HG02970 (cell line): Measurements from ENCODE around the gene NRG3.

Source experiments
- ATAC-seq: cut with Tn5 transposase; IDR thresholded peaks from one replicate; pipeline ENCODE4 v1.9.1; 2021; ENCODE audit warnings: mild to moderate bottlenecking, moderate library complexity, moderate number of reproducible peaks; ENCODE audit not compliant: unreplicated experiment, low FRiP score

NRG3 gene

GRCh38 chr10:82536668-82537067 lies 661.7 kb downstream of the NRG3 start:
- no peak for ATAC-seq

- ATAC-seq: no peak
Measured at GRCh38 chr10:82538272-82538671, 663.3 kb downstream of the NRG3 start.

DNA sequence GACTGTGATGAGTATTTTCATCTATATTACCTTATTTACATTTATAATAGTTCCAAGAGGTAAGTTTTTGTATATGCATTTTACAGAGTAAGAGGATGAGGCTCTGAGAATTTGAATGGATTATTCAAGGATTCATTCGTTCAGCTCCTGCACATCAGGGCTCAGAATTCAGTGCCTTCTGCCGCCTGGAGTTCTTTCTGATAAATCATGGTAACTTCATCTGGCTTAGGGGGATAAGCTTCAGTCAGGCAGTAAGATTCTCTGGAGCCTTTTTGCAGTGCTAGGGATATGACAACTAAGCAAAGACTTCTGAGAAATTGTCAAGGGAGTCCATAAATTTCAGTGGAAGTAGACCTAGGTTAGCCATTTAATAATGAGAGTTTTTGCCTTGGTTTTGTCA lies 668.6 kb downstream of the NRG3 start:
- ATAC-seq: no peak

DNA sequence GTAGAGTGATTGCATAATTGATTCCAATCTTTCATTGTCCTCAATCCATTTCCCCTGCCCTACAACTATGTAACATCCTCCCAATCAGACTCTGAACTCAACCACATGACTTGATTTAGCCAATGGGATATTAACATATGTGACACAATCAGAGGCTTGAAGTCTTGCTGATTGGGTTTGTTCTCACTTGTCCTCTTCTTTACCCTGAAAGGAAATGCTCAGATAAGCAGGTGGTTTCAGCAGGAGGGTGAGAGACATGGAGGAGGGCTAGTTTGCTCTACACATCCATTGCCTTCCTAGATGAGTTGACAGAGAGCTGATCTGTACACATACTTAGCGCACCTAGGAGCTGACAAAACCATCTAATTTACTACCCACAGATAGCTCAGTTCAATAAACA lies 669.4 kb downstream of the NRG3 start:
- no peak for ATAC-seq

DNA sequence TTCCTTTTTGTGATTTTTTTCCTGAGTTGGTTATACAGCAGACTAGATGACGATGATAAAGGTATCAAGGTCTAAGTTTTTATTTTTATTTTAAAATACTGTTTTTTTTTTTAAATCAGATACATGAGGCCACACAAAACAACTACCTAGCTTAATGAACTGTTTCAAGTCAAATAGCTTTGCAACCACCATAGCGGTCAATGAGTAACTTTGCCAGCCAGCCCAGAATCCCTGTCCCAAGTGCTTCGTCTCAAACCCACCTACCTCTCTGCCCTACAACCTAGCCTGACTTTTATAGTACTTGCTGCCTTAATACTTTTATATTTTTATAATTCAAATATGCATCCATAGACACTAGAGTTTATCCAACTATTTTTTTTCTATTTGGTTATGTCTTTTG lies 676.5 kb downstream of the NRG3 start:
- ATAC-seq: no peak

- ATAC-seq: no peak
Measured at GRCh38 chr10:82552267-82552666, 677.3 kb downstream of the NRG3 start.

DNA sequence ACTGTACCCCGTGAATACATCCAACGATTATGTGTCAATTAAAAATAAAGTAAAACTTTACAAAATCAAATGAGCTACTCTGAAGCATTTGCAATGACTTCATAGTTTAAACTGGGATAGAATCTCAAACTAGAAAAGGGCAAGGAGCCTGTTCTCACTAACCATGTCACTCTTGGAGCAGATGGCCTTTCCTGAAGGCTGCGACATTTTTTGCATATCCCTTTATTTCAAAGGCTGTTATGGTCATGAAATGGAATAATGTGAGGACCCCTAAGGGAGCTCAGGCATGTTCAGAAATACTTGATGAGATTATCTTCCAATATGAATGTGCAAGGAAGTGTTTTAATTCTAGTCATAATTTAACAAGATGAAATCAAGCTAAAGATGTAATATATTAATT lies 679.4 kb downstream of the NRG3 start:
- no peak for ATAC-seq

GRCh38 chr10:82558014-82558607 lies 683.1 kb downstream of the NRG3 start:
- no peak for ATAC-seq

DNA sequence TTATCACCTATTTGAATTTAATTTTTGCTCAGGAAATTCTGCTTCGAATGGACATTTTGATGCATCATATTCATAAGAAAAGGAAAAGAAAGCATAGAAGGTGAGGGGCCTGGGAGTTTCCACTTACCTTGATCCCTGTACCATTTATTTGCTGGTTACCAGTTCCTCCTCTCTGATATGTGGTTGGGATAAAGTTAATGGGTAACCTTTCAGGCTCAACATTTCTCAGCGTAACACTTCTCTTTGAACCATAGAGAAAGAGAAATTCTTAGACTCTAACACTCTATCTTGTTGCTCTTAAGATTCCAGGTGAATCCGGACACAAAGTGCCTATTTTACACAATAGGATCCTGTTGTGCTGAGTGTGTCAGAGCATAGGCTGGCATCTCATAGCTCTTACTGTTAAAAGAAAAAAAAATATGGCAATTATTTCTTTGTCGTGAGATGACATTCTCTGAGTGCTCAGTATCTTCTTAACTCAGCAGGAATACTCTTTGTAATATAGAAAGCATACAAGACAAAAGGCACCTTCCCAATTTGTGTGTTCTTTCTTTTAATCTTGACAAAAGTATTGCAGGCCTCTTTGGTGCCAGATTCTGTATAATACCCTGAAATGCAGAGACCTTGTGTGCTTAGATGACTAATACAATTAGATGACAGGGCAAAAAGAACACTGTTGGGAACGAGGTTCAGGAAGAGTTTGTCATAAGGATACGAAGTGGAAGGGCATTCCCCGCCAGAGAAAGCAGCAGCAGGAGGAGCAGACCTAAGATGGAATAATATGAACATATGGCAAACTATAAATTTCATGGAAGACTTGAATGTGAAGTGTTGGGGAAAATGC lies 689.6 kb downstream of the NRG3 start:
- ATAC-seq: no peak

DNA sequence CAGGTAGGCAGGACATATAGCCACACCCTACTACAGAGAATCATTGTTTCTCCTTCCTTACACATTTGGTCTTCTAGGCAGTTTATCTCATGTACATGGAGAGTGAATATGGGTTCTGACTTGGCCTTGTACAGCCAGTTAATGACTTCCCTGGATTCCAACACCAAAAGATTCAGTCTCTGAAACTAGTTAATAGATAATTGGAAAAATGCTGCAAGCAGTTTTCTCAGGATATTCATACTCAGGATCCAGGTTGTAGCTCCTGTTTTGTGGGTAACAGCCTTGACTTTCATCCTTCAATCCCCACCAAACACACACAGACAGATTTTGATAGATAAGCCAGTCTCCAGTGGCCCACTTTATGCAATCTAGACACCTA lies 690.2 kb downstream of the NRG3 start:
- ATAC-seq: no peak

DNA sequence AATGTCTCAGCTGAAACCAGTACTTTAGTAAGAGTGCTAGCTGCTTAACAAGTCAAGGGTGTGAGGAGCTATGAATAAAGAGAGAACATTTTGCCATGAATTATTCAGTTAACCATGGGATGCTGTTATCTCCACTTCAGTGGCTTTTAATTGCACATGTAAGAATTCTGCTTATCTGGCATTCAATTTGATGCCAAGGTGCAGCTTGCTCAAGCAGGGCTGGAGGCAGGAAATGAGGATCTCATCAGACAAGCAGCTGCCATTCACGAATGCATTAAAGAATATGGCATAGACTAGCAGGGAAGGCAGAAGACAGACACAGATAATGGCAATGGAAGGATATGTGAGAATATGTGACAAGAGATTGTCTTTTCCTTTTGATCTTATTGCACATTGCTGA lies 697.8 kb downstream of the NRG3 start:
- ATAC-seq: no peak

- ATAC-seq: no peak
Measured at GRCh38 chr10:82574081-82574480, 699.1 kb downstream of the NRG3 start.

- no peak for ATAC-seq
Measured at GRCh38 chr10:82575318-82575717, 700.3 kb downstream of the NRG3 start.

DNA sequence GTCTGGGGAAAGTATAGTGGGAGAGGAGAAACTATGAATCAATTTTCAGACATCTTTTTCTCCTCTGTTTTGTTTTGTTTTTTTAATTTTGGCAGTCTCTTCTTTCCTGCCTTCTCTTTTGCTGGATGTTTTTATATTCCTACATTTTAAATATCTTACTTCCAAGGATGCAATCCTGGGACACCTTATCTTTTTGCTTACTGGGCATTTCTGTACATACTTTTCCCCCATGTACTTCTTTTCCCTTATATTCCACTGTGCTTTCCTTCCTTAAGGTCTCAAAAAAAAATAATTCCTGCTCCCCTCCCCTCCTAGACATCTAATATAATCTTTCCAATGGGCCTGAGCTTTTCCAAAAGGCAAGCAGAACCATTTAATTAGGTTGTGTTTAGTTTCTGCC lies 701.1 kb downstream of the NRG3 start:
- ATAC-seq: no peak

DNA sequence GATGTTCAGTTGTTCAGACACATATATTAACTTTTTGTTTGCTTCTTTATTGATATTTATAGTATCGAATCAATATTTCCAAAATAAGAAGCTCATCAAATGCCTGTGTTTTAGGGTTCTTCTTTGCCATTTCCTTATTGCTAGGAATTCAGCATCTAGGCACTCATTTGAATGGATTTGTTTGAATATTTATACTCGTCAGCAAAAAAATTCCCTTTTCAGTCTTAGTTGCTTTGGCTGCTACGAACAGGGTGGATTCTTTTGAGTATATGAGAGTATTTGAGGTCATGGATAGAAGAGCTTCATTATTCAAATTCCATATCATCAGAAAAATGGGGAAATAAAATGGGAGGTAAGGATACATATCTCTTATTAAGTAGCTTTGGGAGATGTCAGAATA lies 706.9 kb downstream of the NRG3 start:
- ATAC-seq: no peak

DNA sequence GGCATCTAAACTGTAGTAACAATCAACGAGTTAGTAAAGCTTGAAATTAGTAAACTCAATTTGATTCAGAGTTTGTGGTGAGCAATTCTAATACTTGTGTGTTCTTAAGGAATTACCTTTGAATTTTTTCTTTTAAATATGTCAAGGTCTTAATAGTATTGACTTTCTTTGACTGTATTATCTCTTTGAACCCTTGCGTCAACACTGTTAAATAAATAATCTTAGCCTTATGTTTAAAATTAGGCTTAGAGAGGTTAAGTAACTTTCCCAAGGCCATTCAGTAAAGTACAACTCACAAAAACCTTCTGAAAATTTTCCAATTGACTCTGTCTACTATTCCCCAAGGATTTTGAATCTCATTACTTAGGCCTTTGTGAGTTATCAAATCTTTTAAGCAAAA lies 716.4 kb downstream of the NRG3 start:
- no peak for ATAC-seq

- no peak for ATAC-seq
Measured at GRCh38 chr10:82597840-82598239, 722.8 kb downstream of the NRG3 start.

DNA sequence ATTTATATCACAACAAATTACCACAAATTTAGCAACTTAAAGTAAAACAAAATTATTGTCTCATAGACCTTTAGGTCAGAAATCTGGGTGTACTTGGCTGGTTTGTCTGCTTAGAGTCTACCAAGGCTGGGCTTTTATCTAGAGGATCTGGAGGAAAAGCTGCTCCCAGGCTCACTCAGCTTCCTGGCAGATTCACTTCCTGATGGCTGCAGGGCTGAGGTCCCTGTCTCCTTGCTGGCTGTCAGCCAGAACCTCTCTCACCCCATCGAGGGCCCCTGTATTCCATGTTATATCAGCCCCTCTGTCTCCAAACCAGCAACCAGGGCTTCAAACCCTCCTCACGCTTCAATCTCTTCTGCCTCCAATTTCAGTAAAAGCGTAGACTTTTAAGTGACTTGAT lies 734.9 kb downstream of the NRG3 start:
- ATAC-seq: no peak

GRCh38 chr10:82618007-82618406 lies 743.0 kb downstream of the NRG3 start:
- no peak for ATAC-seq

DNA sequence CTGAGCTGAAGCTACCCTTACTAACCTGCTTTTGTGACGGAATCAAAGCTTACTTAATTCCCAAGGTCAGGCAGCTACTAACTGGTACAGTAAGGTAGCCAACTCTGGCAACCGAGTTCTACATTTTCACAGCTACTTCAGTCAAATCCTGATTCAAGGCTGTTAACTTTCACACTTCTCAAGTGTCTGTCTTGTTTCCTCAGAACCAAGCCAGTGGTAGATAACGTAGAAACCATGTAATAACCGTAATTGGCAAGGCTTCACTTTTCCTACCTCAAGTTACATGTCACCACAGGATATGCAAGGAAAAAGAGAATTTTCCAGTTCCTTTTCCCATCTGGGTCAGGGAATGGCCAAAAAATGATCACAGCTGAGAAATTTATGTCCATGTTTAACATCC lies 746.7 kb downstream of the NRG3 start:
- no peak for ATAC-seq

DNA sequence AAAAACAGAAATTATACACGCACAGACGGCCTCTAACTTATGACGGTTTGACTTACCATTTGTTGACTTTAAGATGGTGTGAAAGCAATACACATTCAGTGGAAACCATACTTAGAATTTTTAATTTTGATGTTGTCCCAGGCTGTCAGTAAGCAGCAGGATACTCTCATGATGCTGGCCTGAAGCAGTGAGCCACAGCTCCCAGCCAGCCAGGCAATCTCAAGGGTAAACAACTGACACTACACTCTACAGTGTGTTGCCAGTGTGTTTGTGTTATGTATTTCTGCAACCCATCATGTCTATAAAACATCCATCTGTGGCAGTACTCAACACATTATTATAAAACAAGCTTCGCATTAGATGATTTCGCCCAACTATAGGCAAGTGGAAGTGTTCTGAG lies 747.5 kb downstream of the NRG3 start:
- no peak for ATAC-seq

GRCh38 chr10:82625512-82626189 lies 750.7 kb downstream of the NRG3 start:
- ATAC-seq: no peak
